Dermis microvascular lymphatic vessel endothelial cell (primary cell): ENCODE results near the gene PIM3. TPM values are rescaled to one million over a fixed set of nuclear protein-coding genes. Genes with fewer than 3 reads are reported as not detected.
"Not testable (repeated sequence)": the region's sequence is repeated elsewhere in the genome, so short reads cannot be mapped to it uniquely, and the experiment has no call there.

Source experiments
- DNase-seq, 2 donors: peaks; one replicate each; pipeline versions ENCODE4 v3.0.0 to v3.0.0-alpha.2; 2010; ENCODE audit warnings: low read depth in 2 of 2
- total RNA-seq: library from RNA; depleted of rRNA; stranded (reverse); fragments of >200 nt; gene quantifications from 2 replicates; pipeline ENCODE4 v1.2.1, GENCODE V29; 2014

Gene PIM3
- total RNA-seq, 1 donor from 2014 or later, result 163 TPM

DNA sequence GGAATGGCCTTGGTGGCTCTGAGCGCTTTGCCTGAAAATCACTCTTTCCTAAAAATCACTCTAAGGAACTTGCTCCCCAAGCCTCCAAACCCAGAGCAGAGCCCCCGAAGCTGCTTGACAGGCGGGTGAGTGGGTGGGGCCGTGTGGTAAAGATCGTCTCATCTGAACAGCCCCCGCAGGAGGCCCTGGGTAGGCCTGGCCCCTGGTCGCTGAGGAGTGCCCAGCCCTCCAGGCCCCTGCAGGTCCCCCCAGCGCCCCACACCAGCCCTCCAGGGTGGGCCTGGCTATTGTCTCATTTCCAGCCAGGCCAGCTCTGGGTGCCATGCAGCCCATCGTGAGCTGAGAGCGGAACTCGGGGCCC lies 17.2 kb upstream of the PIM3 start:
- DNase-seq, result no peak

DNA sequence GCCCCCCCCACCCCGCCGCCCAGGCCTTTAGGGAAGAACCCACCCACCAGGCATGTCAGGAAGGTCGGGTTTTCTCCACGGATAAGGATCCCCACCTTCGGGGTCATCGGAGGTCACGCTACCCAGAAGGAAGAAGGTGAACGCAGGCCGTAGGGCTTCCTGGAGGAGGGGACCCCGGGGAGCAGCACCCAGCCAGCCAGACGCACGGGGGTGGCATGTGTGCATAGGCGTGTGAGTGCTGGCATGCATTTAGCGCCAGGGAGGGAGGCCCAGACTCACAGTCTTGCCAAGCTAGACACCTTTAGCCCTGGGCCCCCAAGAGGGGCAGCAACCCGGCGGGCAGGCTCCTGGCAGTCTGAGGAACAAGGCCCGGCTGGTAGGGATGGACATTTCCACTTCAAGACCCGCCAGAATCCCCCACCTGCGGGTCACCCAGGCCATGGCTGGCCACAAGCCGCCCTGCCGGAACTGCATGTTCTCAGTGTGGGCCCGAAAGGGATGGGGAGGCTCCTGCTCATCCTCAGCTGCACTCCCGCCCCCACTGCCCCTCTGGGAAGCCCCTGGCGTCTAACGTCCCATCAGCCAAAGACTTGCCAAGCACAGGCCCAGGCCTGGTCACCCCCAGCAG lies 16.7 kb upstream of the PIM3 start:
- DNase-seq, result no peak

DNA sequence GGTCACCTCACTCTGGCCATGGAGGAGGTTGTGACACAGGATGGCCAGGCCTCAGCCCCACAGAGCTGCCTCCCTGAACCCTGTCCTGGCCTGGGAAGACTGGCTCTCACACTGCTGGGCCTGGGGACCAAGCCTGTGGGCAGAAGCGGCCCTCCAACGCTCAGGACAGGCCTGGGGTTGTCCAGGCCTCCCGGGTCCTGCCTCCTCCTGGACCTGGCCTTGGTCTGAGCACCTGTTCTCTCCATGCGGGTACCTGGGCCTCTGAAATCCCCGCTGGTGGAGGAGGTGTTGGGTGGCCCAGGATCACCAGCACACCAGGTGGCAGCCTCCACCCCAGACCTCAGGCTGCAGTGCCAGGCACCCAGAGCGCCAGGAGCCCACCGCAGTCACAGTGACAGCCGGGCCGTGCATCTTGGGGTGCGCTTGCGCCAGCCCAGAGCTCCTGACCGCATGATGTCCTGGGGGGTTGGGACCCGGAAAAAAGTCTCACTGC lies 16.1 kb upstream of the PIM3 start:
- DNase-seq, result no peak

DNA sequence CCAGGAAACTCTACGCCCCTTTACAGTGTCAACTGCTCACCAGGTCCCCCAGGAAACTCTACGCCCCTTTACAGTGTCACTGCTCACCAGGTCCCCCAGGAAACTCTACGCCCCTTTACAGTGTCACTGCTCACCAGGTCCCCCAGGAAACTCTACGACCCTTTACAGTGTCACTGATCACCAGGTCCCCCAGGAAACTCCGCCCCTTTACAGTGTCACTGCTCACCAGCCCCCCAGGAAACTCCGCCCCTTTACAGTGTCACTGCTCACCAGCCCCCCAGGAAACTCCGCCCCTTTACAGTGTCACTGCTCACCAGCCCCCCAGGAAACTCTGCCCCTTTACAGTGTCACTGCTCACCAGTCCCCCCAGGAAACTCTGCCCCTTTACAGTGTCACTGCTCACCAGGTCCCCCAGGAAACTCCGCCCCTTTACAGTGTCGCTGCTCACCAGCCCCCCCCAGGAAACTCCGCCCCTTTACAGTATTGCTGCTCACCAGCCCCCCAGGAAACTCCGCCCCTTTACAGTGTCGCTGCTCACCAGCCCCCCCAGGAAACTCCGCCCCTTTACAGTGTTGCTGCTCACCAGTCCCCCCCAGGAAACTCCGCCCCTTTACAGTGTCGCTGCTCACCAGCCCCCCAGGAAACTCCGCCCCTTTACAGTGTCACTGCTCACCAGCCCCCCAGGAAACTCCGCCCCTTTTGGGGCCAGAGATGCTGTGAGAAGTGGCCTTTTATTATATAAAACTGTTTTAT lies 15.4 kb upstream of the PIM3 start:
- DNase-seq, result not testable (repeated sequence)

DNA sequence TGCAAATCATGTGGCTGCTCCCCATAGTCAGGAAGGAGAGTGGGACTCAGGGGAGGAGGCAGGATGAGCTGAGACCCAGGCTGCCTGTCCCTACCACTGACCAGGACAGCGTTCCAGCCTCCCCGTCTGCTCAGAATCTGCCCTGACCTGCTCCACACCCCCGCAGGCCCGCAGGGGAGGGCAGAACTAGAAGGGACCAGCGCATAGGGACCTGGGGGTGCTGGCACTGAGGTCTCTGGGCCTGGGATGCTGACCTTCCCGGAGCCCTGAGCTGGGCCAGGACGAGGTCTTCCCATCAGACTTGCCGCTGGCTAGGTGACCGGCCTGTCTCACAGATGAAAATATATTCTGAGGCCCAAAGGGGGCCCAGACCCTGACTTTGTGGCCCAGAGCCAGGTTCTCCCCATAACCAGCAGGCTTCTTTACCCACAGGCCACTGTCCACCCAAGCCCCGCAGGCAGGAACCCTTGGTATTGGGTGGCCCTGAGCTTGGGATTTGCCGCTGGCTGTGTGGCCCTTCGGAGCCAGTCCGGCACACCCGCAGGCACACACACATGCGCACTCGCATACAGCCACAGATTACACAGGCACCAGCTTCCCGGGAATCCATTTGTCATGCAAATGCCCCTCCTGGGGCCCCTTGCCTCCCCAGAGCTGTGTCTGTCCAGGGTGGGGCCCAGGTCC lies 13.8 kb upstream of the PIM3 start:
- DNase-seq, result no peak

DNA sequence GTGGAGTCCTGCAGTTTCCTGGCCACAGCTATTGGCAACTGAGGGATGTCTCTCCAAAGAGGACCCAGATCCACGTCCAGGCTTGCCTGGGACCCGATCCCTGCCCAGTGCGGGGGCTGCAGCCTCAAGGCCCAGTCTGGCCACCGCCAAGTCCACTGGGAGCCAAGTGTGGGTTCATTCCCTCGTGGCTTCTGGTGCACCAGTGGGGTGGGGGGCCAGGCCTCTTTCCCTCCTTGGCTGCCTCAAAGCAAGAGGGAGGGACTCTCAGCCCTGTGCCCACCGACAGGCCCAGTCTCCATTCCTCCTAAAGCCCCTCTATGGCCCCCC lies 13.3 kb upstream of the PIM3 start:
- DNase-seq, result no peak

DNA sequence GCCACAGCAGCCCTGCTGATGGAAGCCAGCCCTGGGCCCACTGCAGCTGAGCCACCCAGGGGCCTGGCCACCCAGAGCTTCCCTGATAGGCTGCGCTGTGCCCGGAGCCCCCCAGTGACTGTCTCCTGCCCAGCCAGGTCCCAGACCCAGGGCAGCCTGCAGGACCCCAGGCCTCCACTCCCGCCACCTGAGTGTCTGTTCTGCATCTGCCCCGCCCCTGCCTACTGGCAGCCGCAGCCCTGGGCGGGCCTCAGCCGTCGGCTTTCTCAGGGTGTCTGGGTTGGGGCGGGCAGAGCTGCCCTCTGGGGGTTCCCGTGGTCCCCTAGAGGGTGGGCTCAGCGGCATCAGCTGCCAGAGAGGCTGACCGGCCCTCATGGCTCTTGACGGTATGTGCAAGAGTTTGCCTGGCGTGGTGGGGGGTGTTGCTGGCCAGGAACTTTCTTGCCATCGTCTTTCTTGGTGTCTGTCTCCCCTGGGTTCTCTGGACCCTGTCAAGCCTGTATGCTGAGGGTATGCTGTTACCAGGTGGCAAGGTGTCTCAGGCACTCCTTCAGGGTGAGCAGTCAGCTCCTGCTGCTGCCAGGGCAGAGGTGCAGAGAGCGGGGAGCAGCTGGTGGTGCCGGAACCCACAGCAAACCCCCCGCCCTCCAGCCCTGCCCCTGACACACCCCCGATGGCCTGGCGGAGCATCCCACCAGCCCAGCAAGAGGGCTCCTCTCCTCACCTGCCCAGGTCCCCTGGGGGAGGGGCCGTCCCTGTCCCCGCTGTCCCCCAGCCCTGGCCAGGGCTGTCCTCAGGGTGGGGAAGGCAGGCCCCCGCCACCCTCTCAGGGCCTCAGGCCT lies 12.2 kb upstream of the PIM3 start:
- DNase-seq, result no peak

DNA sequence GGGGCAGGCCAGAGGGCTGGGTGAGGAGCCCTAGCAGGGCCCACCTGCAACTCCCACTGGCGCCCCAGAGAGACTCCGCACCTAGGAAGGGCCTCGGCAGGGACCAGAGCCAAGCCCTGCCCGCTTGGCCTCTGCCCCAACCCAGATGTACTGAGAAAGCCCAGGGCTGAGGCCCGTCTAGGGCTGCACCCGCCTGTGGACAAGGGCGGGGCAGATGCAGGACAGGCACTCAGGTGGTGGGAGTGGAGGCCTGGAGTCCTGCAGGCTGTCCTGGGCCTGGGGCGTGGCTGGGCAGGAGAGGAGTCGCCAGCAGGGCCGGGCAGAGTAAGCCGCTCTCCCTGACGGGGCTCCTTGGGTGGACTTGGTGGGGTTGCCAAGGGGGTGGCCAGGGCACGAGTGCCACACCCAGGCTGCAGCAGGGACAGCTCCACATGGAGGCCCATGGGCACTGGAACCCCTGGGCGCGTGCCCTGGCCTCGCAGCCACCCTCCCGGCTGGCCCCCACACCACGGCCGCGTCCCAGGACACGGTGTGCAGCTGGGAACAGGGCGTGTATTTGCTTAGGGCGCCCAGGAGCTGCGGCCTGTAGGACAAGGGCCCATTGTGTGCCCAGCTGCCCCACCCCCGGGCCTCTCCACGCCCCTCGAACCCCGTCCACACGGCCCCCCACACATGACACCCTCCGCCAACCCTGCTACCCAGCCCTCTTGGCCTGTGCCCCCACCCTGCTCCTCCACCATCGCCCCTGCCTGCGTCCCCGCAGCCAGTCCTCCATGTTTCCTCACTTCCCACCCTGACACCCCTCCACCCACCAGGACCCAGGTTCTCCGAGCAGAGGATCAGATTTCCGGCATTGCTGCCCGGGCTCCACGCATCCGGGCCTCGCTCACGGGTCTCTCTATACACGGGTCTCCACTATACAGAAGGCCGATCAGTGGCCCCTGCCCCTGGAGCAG lies 11.3 kb upstream of the PIM3 start:
- DNase-seq, result no peak

DNA sequence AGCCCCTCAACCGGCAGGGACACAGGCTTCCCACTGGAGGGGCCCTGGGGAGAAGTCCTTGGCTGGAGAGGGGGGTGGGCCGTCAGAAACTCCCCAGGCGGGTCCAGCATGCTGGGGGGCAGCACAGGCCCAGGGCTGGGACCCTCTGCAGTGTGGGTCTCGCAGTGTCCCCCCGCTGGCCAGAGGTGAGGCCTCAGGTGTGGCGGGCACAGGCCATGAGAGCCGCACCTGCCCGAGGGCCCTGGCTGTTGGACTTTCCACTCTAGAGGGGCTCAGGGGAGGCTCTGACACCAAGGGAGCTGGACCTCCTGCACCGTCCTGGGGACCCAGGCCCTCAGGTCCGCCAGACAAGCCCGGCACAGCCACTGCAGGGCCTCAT lies 10.7 kb upstream of the PIM3 start:
- DNase-seq, result no peak

DNA sequence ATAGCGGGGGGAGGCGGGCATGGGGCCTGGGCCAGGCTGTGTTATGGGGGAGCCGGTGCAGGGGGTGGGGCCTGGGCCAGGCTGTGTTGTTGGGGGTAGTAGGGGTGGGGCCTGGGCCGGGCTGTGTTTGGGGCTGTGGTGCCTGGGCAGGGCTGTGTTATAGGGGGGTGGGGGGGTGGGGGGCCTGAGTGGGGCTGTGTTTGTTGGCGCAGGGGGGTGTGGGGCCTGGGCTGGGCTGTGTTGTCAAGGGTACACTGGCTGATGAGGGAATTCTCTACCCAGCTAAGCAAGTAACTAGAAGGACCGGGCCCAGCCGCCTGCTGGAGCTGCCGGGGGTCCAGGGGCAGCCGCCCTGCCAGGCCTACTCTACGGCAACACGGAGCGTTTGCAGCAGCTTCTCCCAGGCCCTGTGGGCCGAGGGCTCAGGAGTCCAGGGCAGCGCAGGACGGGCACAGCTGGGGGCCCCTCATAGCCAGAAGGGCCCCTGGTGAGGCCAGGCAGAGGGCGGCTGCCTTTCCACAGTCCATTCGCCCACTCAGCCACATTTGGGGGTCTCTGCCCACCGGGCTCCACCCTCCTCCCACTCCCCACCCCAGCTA lies 10.1 kb upstream of the PIM3 start:
- no peak for DNase-seq

DNA sequence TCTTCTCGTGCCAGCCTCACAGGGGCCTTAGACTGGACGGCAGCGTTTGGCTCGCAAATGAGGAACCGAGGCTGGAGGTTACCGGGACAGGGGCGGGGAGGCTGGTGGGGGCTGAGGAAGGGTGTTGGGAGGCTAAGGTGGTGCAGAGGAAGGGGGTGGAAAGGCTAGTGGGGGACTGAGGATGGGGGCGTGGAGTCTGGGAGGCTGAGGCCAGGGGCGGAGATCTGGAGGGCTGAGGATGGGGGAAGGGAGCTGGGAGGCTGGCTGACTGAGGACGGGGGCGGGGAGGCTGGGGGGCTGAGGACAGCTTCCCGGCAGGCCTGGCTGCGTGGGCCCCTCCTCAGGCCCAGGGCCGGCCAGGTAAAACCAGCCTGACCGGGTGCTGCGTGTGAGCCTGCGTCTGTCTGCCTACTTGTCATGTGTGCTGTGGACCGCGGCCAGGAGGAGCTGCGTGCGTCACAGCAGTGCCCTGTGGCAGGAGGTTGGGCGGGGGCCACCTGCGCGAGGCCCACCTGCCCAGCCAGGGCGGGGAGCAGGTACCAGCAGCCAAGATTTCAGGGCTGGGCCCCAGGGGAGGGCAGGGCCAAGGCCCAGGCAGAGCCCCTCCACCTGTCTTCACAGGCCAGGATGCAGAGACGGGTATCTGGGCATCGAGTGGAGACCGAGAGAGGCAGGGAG lies 9.4 kb upstream of the PIM3 start:
- DNase-seq, result no peak

DNA sequence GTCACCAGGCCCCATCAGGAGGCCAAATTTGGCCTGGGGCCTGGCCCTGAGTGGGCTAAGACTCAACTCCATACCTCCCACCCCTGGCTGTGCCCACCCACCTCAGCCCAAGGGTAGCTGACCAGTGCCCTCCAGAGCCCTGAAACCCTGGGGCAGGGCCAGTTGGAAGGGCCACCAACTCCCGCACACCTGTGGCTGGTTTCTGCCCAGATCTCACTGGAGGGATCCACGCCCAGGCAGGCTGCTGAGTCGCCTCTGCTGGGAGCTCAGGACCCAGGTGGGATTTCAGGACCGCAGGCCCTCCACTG lies 8.9 kb upstream of the PIM3 start:
- no peak for DNase-seq

DNA sequence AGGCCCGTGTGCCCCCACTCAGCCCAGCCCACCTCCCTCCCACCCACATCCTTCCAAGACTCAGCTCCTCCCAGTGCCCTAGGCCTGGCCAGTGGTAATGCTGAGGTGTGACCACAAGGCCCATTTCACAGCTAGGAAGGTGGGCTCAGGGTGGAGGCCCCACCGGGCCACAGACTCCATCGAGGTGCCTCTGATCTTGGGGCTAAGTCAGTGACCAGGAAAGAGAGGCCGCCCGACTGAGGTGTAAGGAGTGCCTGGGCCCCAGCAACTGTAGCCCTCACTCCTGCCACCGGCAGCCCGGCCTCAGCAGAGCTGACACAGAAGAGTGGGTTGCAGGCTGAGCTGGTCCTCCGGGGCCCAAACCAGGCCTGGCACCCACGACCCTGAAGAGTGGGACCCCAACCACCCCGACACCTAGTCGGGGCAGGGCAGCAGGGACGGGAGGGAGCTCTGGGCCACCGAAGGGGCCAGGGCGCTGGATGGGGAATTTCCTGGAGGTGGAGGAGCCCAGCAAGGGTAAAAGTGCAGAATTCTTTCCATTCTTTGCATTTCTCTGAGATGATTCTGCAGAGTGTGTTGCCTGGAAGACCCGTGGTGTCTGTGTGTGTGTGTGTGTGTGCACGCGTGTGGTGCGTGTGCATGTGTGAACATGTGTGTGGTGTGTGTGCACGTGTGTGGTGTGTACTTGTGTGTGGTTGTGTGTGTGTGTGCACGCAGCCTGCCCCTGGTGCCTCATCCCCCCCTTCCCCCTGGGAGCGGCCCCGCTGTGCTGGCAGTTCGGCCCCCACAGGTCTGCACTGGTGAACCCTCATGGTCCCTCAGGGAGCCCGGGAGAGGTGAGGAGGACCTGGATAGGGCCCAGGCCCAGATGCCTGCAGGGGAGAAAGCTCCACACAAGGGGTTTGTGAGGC lies 8.3 kb upstream of the PIM3 start:
- no peak for DNase-seq

DNA sequence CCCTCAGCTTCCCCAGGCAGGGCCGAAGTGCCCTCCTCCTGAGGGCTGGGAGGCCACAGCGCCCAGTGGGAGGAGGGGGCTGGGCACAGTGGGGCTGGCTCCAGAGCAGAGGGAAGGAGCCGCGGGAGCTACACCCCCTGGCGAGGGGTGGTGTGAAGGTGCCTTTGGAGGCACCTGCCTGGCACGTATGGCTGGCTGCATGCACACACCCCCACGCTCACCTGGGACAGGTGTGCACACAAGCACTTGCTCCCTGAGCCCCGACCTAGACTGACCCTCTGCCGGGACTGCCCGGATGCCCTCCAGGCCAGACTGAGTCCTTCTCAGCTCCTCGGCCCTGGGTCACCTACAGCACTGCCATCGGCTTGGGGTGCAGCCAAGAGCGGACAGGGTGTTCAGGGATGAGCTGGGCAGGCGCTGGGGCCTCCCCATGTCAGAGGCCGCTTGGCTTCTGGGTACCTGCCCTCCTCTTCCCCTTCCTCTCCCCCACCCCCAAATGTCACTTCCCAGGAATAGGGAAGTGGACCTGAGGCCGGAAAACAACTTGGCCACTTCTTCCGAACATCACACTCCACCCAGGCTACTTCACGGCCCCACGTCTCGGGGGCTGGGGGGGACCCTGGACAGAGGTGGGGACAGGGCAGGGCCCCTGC lies 7.4 kb upstream of the PIM3 start:
- DNase-seq, result no peak

DNA sequence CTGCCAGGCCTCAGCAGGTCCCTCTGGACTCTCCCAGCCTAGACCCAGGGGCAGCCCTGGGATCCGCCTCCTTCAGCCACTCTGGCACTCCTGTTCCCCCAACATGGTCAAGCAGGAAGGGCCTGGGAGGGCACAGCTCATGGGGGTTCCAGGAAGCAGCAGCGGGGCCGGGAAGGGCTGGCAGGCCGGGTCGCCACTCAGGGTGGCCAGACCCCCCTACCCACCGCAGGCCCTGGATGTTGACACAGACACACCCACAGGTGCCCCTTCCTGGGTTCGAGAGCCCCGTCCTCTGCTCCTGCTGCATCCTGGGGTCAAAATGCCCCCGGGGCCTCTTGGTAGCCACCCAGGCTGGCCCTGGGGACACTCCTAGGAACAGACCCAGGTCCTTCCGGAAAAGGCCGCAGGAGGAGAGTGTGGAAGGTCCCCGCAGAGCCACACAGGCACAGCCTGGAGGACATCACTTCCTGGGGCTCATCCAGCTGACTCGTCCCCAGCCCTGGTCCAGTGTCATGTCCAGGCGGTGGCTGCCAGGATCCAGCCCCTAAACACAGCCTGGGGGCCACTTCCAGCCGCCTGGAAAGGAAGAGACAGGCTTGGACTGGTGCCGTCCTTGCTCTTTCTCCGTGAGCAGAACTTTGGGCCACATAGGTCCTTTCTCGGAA lies 6.8 kb upstream of the PIM3 start:
- DNase-seq, result no peak

DNA sequence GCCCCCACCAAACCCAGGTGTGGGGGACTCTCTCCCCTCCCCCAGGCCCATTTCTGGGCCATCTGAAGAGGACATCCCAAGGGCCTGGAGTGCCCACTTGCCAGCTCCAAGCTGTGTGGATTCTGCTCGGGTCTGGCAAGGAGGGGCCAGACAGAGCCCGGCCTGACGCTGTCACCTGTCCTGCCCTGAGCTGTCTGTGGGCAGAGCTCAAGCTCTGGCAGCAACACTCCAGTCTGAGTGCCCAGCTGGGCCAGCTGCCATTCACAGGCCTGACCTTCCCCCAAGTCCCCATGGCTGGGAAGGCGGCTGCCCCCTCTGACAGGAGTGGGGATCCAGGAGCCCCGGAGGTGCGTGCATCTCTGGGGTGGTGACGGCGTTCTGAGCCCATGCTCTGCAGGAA lies 6.2 kb upstream of the PIM3 start:
- DNase-seq, result no peak

DNA sequence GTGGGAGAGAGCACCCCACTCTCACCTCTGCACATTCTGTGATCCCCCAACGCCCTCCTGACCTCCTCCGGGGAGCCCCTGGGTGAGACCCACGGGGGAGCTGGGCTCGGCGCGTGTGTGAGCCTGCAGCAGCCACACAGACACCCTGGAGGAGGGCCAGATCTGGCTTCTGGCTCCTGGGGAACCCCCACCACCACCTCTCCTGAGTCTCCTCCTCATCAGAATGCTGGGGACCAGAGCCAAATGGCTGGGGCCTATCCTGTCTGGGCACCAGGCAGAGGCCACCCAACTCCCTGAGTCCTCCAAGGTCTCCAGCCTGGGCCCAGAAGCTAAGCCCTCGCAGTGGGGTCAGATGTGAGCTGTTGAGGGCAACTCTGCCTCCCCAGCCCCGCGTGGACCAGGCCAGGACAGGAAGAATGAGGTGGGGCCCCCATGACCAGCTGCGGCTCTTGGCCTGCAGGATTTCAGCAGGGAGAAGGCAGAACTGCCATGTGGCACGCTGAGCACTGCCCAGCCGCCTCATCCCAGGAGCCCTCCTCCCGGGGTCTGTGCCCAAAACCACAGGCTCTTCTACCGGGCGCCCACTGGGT lies 5.5 kb upstream of the PIM3 start:
- DNase-seq, result no peak
